GM12878 (cell line): Measurements from ENCODE around the gene GFRA1. TPM values are rescaled to one million over a fixed set of nuclear protein-coding genes. Genes with fewer than 3 reads are reported as not detected.

Source experiments
- ATAC-seq: fragments of 200-7000 bp; cut with Tn5 transposase; 3 replicates; pipeline ENCODE4 v1.9.1; 2020; ENCODE audit warnings: mild to moderate bottlenecking, moderate library complexity
- BruUV-seq: library from RNA; stranded (reverse); fragments of 400-500 nt; replicated peaks from 2 replicates; lab custom pipeline; 2021; lab: Mats Ljungman, UMichigan
- CTCF ChIA-PET: fragments of 300-600 bp; sonication (Branson Sonifier 250); formaldehyde crosslinking; extraction: SDS; loops from one replicate; lab custom pipeline; 2021; ENCODE audit warnings: inconsistent platforms; lab: Yijun Ruan, JAX
- POLR2A ChIA-PET: fragments of 350-600 bp; formaldehyde crosslinking; extraction: SDS; loops from one replicate; lab custom pipeline; 2021; ENCODE audit warnings: inconsistent platforms; lab: Charles Lee
- RAD21 ChIA-PET: fragments of 300-600 bp; sonication (Branson Sonifier 250); formaldehyde crosslinking; loops from one replicate; lab custom pipeline; 2023; ENCODE audit warnings: antibody characterized with exemption; ENCODE audit not compliant: unreplicated experiment; lab: Charles Lee
- SMC1A ChIA-PET: fragments of 300-600 bp; sonication (Branson Sonifier 250); formaldehyde crosslinking; loops from one replicate; lab custom pipeline; 2023; ENCODE audit not compliant: unreplicated experiment, uncharacterized antibody; lab: Charles Lee
- DNase-seq: peaks from one replicate; pipeline ENCODE4 v3.0.0-alpha.2; 2011; ENCODE audit warnings: low read depth, low spot score
- FAIRE-seq: peaks from 3 replicates; lab custom pipeline; 2011; peaks lifted over from hg19 to GRCh38; lab: Jason Lieb, UNC
- H2AFZ ChIP-seq: 2 replicates; pipeline ENCODE4 v1.6.0; 2011; ENCODE audit warnings: low read depth, low read length, control low read depth; ENCODE audit not compliant: control insufficient read depth
- H3K27ac ChIP-seq: 2 replicates; pipeline ENCODE4 v1.5.1; 2011; ENCODE audit warnings: control low read depth; ENCODE audit not compliant: control insufficient read depth, insufficient read depth
- H3K27me3 ChIP-seq, 2 experiments: replicated peaks in 1 of 2; 2 replicates each; pipeline versions ENCODE4 v1.6.0 to v1.6.1; 2011; ENCODE audit warnings: low read length in 1 of 2; ENCODE audit not compliant: control insufficient read depth in 2 of 2, insufficient read depth in 2 of 2
- H3K36me3 ChIP-seq, 2 experiments: 2 replicates each; pipeline ENCODE4 v1.5.1; 2011; ENCODE audit warnings: low read length in 1 of 2; ENCODE audit not compliant: control insufficient read depth in 2 of 2, insufficient read depth in 2 of 2
- H3K4me1 ChIP-seq: 2 replicates; pipeline ENCODE4 v1.6.1; 2011; ENCODE audit warnings: mild to moderate bottlenecking, low read length, moderate library complexity, mixed read lengths; ENCODE audit not compliant: control insufficient read depth, insufficient read depth
- H3K4me2 ChIP-seq: 2 replicates; pipeline ENCODE4 v1.6.0; 2011; ENCODE audit warnings: control low read depth; ENCODE audit not compliant: control insufficient read depth, insufficient read depth
- H3K4me3 ChIP-seq: fragments of 200-600 bp; sonication (generic); 2 replicates; pipeline ENCODE4 v1.5.1; 2016
- H3K79me2 ChIP-seq: 2 replicates; pipeline ENCODE4 v1.6.0; 2011; ENCODE audit warnings: low read length; ENCODE audit not compliant: control insufficient read depth, insufficient read depth
- H3K9ac ChIP-seq: 2 replicates; pipeline ENCODE4 v1.8.0; 2011; ENCODE audit warnings: low read length, control low read depth, mixed read lengths; ENCODE audit not compliant: control insufficient read depth, insufficient read depth
- H3K9me3 ChIP-seq: replicated peaks from 3 replicates; pipeline ENCODE4 v1.5.1; 2011; ENCODE audit warnings: mild to moderate bottlenecking, low read length; ENCODE audit not compliant: control insufficient read depth, insufficient read depth
- H4K20me1 ChIP-seq: 2 replicates; pipeline ENCODE4 v1.6.0; 2011; ENCODE audit not compliant: control insufficient read depth, insufficient read depth
- DPF2 ChIP-seq: fragments of 450-650 bp; IDR thresholded peaks from 2 replicates; pipeline ENCODE4 v1.6.1; 2017; ENCODE audit warnings: mild to moderate bottlenecking
- IKZF2 ChIP-seq, 2 experiments: fragments of 450-650 bp; IDR thresholded peaks; 2 replicates each; pipeline ENCODE4 v1.6.1; 2017; ENCODE audit warnings: mild to moderate bottlenecking in 2 of 2, moderate library complexity in 2 of 2
- KAT2A ChIP-seq: conservative IDR thresholded peaks from 2 replicates; pipeline ENCODE4 v1.6.1; 2011; ENCODE audit warnings: low read depth, low read length; ENCODE audit not compliant: control insufficient read depth
- NFIC ChIP-seq: IDR thresholded peaks from 2 replicates; pipeline ENCODE4 v1.6.1; 2012; ENCODE audit warnings: low read depth, mild to moderate bottlenecking, inconsistent platforms, low read length, moderate library complexity
- NFXL1 ChIP-seq: fragments of 450-650 bp; IDR thresholded peaks from 2 replicates; pipeline ENCODE4 v1.6.1; 2017; ENCODE audit warnings: antibody characterized with exemption, mild to moderate bottlenecking, borderline replicate concordance
- PML ChIP-seq: IDR thresholded peaks from 2 replicates; pipeline ENCODE4 v1.6.1; 2012; ENCODE audit warnings: low read length, inconsistent platforms
- SKIL ChIP-seq: fragments of 450-650 bp; IDR thresholded peaks from 2 replicates; pipeline ENCODE4 v1.6.1; 2017; ENCODE audit warnings: mild to moderate bottlenecking, low read depth, inconsistent platforms; ENCODE audit not compliant: poor library complexity, severe bottlenecking
- TAF1 ChIP-seq: IDR thresholded peaks from 2 replicates; pipeline ENCODE4 v1.6.1; 2011; ENCODE audit warnings: mild to moderate bottlenecking, low read depth, low read length, borderline replicate concordance
- WGBS: methylation state at CpG from one replicate; pipeline ENCODE4 v1.1.6; 2016; ENCODE audit warnings: low lambda C conversion rate; ENCODE audit not compliant: insufficient replicate concordance, insufficient coverage; ENCODE audit errors: missing lambda C conversion rate; 5-methylcytosine and 5-hydroxymethylcytosine counted together
- in situ Hi-C: fragments of 300-500 bp; cut with MboI; formaldehyde crosslinking; loops from 9 replicates; pipeline ENCODE4 v1.14.3; 2018; ENCODE audit warnings: mixed read lengths
- intact Hi-C: fragments of 100-400 bp; cut with micrococcal nuclease; formaldehyde crosslinking; loops from one replicate; pipeline ENCODE4 v1.14.2; 2022; ENCODE audit not compliant: unreplicated experiment
- polyA plus RNA-seq, 11 experiments: library from polyadenylated mRNA; depleted of rRNA in 4 of 11; unstranded in 6 of 11; stranded (reverse) in 5 of 11; fragments of >200 nt; fragmentation: Nextera tagmentation in 4 of 11; fragmentation: Illumina TruSeq in 1 of 11; extraction: Ambion mirVana in 4 of 11; extraction: Trizol in 1 of 11; gene quantifications; 1 replicate in 1 of 11; 2 replicates in 10 of 11; pipeline versions ENCODE4 v1.2.1 to v1.2.3, GENCODE V29; 2011 to 2016; ENCODE audit warnings: inconsistent platforms in 2 of 11, missing spikeins in 2 of 11, low read depth in 1 of 11
- total RNA-seq, 4 experiments: library from RNA; depleted of rRNA in 3 of 4; stranded (reverse); fragments of >200 nt in 3 of 4; fragmentation: Illumina TruSeq in 1 of 4; extraction: Trizol in 1 of 4; gene quantifications; 2 replicates each; pipeline versions ENCODE4 v1.2.1 to v1.2.3, GENCODE V29; 2013 to 2021
- TF ChIP-seq, protein P1 (sequence below): fragments of 450-650 bp; IDR thresholded peaks from 2 replicates; pipeline ENCODE4 v1.6.1; 2016; ENCODE audit warnings: mild to moderate bottlenecking
- TF ChIP-seq, protein P2 (sequence below): IDR thresholded peaks from 2 replicates; pipeline ENCODE4 v1.6.1; 2012; ENCODE audit warnings: low read depth, low read length, improper control_type of control experiment

The GFRA1 gene
- total and polyA plus RNA-seq, 10 of the 15 experiments (the other 5 are each of a cell fraction or from before 2014, with no cell fraction given), result 0.05 to 0.19 TPM; not detected in 8

DNA sequence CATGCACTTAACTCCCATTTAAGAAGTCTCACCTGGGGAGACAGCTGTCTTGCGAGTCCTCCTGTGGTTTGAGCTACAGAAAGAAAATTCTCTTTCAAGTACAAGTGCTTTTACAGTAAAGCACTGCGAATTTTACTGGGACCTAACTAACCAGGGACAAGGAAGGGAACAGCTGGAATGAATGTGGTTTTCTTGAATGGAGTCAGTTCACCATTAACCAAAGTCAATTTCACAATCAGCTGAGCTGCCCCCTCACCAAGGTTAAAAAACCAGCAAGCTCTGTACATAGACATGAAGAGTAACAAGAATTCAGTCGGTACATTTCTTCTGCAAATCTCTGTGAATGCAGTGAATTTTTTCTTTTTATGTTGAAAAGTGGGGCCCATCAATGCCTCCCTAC is 56.3 kb downstream of the GFRA1 start:
- ATAC-seq, result no peak
- H3K27me3 ChIP-seq, result no peaks in the 10 kb centered on the region; a peak in 1 of 4 replicates
- no peak overlapping the region for H3K4me3 ChIP-seq
- intact Hi-C loops (no loop called here), in situ Hi-C loops (no loop called here)
- DNase-seq, result no peak
- H3K4me2 ChIP-seq, result no peak overlapping the region
- WGBS, result 8% methylated on average over 3 of the region's 3 CpGs
- no peak for TF ChIP-seq DPF2
- no peak for TF ChIP-seq KAT2A
- no peak for TF ChIP-seq NFIC
- TF ChIP-seq TAF1, result no peak
- TF ChIP-seq, protein P1, sequence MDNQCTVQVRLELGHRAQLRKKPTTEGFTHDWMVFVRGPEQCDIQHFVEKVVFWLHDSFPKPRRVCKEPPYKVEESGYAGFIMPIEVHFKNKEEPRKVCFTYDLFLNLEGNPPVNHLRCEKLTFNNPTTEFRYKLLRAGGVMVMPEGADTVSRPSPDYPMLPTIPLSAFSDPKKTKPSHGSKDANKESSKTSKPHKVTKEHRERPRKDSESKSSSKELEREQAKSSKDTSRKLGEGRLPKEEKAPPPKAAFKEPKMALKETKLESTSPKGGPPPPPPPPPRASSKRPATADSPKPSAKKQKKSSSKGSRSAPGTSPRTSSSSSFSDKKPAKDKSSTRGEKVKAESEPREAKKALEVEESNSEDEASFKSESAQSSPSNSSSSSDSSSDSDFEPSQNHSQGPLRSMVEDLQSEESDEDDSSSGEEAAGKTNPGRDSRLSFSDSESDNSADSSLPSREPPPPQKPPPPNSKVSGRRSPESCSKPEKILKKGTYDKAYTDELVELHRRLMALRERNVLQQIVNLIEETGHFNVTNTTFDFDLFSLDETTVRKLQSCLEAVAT, result no peak
- no peak for TF ChIP-seq PML
- TF ChIP-seq IKZF2 (IDR thresholded peaks at IDR 0.05), result no peak
- TF ChIP-seq NFXL1, result no peak
- TF ChIP-seq, protein P2, sequence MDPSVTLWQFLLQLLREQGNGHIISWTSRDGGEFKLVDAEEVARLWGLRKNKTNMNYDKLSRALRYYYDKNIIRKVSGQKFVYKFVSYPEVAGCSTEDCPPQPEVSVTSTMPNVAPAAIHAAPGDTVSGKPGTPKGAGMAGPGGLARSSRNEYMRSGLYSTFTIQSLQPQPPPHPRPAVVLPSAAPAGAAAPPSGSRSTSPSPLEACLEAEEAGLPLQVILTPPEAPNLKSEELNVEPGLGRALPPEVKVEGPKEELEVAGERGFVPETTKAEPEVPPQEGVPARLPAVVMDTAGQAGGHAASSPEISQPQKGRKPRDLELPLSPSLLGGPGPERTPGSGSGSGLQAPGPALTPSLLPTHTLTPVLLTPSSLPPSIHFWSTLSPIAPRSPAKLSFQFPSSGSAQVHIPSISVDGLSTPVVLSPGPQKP, result no peak
- TF ChIP-seq SKIL, result no peak
- H3K27ac ChIP-seq, result no peak overlapping the region
- RAD21 ChIA-PET, result no interaction called here
- SMC1A ChIA-PET, result no interaction called here
- H4K20me1 ChIP-seq, result no peaks in the 10 kb centered on the region
- H3K36me3 ChIP-seq, result no peaks in the 10 kb centered on the region
- no peak overlapping the region for H2AFZ ChIP-seq
- BruUV-seq, result no TSS peak
- POLR2A ChIA-PET, result no interaction called here
- FAIRE-seq, result no peak
- no peak overlapping the region for H3K9ac ChIP-seq
- CTCF ChIA-PET, result no interaction called here
- H3K4me1 ChIP-seq, result no peaks in the 10 kb centered on the region
- no peaks in the 10 kb centered on the region for H3K9me3 ChIP-seq
- no peaks in the 10 kb centered on the region for H3K79me2 ChIP-seq
